SK-N-MC (cell line): ENCODE data around the gene LUZP1.

Experiments
- EZH2 ChIP-seq: fragments of 200-600 bp; sonication (generic); IDR thresholded peaks from one replicate; pipeline ENCODE4 v1.6.1; 2017; ENCODE audit warnings: antibody characterized with exemption
- POLR2AphosphoS5 ChIP-seq: IDR thresholded peaks from 2 replicates; pipeline ENCODE4 v1.6.1; 2012; ENCODE audit warnings: mild to moderate bottlenecking, low read depth, low read length, borderline replicate concordance

DNA sequence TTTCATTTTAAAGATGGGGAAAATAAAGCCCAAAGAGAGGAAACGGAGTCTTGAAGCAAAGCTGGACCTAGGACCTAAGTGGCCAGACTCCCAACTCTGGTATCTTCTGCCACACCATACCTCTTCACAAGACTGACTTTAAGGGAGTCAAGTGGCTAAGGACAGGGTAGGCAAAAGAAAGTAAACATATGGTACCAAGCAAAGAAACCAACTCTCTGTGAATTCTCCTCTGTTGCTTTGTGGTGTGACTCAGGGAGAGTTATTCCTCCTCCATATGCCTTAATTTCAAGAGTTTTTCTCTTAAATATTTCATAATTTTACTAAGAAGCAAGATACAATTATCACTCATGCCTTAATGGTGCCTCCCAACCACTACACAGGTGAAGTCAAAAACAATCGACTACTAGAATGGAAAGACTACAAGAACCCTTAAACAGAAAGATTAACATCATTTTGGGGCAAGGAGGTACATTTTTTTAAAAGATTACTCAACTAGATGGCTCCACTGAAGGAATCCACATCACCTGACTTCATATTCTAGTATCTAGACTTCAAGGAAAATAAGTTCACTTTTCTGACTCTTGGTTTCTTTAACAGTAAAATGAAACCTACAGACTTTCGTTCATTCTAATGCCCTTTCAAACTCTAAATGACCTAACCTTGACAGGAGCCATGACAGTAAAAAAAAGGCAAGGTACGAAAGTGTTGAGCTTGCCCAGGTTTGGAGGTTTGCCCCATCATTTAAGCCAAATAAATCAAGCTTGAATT is 44.2 kb downstream of the LUZP1 start:
- no peak for TF ChIP-seq EZH2
- TF ChIP-seq POLR2AphosphoS5: no peak
